Body of pancreas (tissue), 4 donors: ENCODE results near the gene CNOT6.

Source experiments
- CTCF ChIP-seq, 7 experiments: fragments of 450-650 bp in 4 of 7; fragments of 200-600 bp in 3 of 7; sonication (generic) in 3 of 7; IDR thresholded peaks; one replicate each; pipeline ENCODE4 v1.5.1; 2016 to 2019; ENCODE audit warnings: antibody characterized with exemption in 7 of 7
- POLR2A ChIP-seq, 3 donors: fragments of 450-650 bp; IDR thresholded peaks; one replicate each; pipeline ENCODE4 v1.6.1; 2016; ENCODE audit warnings: antibody characterized with exemption in 3 of 3, mild to moderate bottlenecking in 2 of 3

GRCh38 chr5:180471866-180472265 lies 22.3 kb upstream of the CNOT6 start:
- TF ChIP-seq CTCF (IDR thresholded peaks at IDR 0.05) (no peak), POLR2A (IDR thresholded peaks at IDR 0.05) (no peak)
